GM19468 (cell line): Measurements from ENCODE around the gene SLC22A16.
"Not testable (repeated sequence)": the region's sequence is repeated elsewhere in the genome, so short reads cannot be mapped to it uniquely, and the experiment has no call there.

ENCODE experiments used
- ATAC-seq: cut with Tn5 transposase; IDR thresholded peaks from one replicate; pipeline ENCODE4 v1.9.1; 2021; ENCODE audit warnings: mild to moderate bottlenecking, moderate library complexity, moderate number of reproducible peaks; ENCODE audit not compliant: unreplicated experiment; ENCODE audit errors: extremely low read depth

The SLC22A16 gene, protein sequence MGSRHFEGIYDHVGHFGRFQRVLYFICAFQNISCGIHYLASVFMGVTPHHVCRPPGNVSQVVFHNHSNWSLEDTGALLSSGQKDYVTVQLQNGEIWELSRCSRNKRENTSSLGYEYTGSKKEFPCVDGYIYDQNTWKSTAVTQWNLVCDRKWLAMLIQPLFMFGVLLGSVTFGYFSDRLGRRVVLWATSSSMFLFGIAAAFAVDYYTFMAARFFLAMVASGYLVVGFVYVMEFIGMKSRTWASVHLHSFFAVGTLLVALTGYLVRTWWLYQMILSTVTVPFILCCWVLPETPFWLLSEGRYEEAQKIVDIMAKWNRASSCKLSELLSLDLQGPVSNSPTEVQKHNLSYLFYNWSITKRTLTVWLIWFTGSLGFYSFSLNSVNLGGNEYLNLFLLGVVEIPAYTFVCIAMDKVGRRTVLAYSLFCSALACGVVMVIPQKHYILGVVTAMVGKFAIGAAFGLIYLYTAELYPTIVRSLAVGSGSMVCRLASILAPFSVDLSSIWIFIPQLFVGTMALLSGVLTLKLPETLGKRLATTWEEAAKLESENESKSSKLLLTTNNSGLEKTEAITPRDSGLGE

GRCh38 chr6:110476046-110476849 is at the start of gene SLC22A16:
TSS of gene SLC22A16 (minus strand) at chr6:110476613. CDS start at chr6:110476574, 39 bp downstream.
- no peak for ATAC-seq

DNA sequence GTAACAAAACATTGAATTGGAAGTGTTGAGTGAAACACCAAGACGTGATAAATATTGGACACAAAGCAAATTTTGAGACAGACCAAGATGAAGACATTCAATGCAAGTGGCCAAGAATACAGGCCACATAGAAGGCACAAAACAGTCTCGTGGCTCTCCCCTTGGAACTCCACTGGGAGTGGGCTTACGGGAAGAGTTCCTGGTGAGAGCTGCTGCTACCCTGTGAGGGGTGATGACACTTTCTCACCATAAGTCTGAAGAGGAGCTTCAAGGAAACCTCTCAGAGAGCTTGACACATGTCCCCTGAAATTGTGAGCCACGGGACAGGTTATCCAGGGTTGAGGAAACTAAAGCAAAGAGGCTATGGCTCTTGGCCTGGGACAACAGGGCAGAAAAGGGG is 48.6 kb upstream of the SLC22A16 start:
- ATAC-seq: no peak

GRCh38 chr6:110524305-110524704 is 47.9 kb upstream of the SLC22A16 start:
- ATAC-seq: no peak

DNA sequence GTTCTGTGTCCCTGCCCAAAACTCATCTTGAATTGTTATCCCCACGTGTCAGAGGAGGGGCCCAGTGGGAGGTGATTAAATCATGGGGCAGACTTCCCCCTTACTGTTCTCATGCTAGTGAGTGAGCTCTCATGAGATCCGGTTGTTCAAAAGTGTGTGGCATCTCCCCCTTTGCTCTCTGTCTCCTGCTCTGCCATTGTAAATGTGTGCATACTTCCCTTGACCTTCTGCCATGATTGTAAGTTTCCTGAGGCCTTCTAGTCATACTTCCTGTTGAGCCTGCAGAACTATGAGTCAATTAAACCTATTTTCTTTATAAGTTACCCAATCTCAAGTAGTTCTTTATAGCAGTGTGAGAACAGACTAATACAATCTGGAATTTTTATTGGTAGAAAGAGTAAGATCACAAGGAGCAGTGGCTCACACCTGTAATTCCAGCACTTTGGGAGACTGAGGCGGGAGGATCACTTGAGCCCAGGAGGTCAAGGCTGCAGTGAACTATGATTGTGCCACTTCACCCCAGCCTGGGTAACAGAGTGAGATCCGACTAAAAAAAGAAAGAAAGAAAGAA is 47.1 kb upstream of the SLC22A16 start:
- ATAC-seq: no peak

DNA sequence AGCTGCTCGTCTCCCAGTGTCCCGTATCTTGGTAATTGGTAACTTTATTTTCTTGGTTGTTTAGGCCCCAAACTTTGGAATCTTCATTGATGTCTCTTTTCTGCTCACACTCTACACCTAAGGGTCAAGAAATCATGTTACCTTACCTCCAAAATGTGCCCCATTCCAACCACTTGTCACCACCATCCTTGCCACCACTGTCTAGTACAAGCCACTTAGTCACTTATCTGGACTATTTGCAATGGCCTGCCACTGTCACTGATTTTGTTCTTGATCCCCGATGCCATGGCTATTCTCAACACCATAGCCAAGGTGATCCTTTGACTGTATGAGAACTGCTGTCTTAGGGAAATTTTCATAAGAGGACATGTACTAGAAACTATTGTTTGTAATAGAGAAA is 46.0 kb upstream of the SLC22A16 start:
- ATAC-seq: no peak

DNA sequence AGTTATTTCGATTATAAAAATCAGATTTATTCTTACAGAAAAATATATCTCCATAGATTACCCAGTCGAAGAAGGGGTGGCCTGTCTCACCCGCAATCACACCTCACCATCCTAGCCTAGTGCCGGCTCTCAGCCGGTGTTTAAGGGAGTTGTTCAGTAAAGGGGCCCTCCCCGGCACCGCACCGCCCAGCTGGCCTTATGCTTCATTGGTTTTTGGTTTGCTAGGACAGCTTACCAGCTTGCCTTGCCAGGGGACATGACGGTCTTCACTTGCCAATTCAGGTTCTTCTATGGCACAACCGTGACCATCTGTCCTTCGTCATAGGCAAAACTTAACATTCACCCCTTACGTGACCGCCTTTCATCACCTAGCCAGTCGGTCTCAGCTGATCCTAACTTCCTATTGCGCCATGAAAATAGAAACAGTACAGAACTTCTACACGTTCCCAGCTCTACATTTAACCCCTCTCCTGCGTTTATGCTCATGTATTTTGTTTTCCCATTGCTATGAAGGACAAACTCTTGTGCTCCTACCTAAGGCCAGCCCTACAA is 44.7 kb upstream of the SLC22A16 start:
- no peak for ATAC-seq

GRCh38 chr6:110520209-110520965 is 44.0 kb upstream of the SLC22A16 start:
- ATAC-seq: no peak

DNA sequence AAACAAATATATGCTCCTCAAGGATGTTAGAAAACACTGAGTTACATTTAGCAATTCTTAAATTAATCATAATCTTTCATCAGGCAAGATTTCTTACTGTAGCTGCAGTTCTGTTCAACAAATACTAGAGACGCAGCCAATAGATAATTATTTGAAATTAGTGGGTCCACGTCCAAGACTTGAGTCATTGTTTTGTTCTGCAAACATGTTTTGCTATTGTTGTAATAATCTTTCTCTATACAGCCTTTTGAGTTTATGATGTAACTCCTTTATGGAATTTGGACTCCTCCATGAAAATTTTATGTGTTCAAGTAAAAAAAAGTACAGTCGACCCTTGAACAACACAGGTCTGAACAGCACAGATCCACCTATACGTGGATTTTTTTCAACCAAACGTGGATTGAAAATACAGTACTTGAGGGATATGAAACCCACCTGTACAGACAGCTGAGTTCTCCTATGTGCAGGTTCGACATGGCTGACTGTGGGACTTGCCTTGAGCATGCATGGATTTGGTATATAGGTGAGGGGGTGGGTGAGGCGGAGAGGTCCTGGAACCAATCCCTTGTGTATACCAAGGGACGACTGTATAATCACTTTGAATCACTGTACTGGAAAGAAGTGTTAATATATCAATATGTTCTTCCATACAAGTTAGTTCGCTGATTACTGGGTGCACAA is 41.3 kb upstream of the SLC22A16 start:
- ATAC-seq: no peak

DNA sequence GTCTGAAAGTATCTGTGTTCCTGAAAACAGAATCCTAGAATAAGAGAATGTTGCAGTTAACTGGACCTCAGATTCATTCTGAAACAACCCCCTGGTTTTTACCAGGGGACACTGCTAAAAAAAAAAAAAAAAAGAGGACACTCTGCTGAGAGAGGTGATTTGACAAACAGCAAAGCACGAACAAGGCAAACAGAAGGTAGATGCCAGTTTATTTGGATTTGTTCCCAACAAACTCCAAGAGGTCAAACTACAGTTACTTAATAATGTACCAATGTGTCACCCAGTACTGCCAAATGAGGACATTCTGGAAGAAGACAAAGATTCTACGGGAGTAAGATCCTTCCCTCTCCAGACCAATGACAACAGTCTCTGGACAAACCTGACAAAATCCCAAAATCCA is 40.6 kb upstream of the SLC22A16 start:
- ATAC-seq: no peak

GRCh38 chr6:110514818-110515217 is 38.4 kb upstream of the SLC22A16 start:
- ATAC-seq: no peak

DNA sequence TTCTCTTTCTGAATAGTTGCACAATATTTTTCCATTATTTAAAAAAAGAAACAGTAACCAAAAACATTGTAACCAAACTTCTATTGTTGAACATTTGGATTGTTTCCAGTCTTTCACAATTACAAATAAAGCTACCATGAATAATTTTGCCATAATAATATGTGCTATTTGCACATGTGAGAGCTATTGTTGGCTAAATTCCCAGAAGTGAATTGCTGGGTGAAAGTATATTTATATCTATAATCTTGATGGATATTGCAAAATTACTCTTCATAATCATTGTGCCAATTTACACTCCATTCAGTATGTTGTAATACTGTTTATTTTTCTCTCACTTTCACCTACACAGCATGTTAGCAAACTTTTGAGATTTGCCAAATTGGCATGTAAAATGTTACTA is 36.6 kb upstream of the SLC22A16 start:
- no peak for ATAC-seq

GRCh38 chr6:110512549-110512948 is 36.1 kb upstream of the SLC22A16 start:
- not testable (repeated sequence) for ATAC-seq

DNA sequence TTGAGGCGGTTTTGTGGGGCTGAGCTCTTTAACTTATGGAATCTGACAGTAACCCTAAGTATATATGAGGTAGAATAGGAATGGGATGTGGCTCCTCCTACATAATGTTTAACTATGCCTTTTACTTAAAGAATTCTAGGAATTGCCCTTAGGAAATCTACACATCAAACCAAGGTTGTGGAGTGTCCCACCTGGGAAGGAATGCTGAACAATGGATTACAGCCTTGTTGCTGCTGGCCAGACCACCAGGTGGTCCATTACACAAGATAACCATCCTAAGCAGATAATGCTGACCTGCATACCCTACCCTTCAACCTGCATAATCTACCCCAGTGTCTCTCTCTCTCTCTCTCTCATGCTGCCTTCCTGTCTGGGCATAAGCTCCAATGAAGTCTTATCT is 35.0 kb upstream of the SLC22A16 start:
- ATAC-seq: no peak

DNA sequence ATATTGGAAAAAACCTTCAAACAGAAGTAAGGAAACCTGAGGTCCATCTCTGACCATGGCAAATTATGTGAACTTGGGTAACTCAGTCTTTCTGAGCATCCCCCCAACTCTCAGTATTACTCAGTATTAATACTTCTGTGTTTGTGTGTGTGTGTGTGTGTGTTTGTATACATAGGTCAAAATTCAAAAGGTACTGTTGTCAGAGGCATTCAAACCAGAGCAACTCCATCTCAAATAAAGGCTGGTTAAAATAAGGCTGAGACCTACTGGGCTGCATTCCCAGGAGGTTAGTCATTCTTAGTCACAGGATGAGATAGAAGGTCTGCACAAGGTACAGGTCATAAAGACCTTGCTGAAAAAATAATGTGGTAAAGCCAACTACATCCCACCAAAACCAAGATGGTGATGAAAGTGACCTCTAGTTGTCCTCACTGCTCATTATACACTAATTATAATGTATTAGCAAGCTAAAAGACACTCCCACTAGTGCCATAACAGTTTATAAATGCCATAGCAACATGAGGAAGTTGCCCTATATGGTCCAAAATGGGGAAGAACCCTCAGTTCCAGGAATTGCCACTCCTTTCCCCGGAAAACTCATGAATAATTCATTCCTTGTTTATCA is 33.3 kb upstream of the SLC22A16 start:
- no peak for ATAC-seq

- not testable (repeated sequence) for ATAC-seq
Observed at GRCh38 chr6:110504891-110505290, 28.5 kb upstream of the SLC22A16 start.

- ATAC-seq: no peak
Observed at GRCh38 chr6:110495949-110496348, 19.5 kb upstream of the SLC22A16 start.

- ATAC-seq: no peak
Observed at GRCh38 chr6:110493253-110493800, 16.9 kb upstream of the SLC22A16 start.

GRCh38 chr6:110492584-110492983 is 16.2 kb upstream of the SLC22A16 start:
- ATAC-seq: no peak
